ENCODE measurements around the gene SENP1. TPM values are rescaled to one million over a fixed set of nuclear protein-coding genes. Genes with fewer than 3 reads are reported as not detected.

The SENP1 gene
- total and polyA plus RNA-seq, 7 donors: 4.2 to 26.0 (median 16.9) TPM

DNA sequence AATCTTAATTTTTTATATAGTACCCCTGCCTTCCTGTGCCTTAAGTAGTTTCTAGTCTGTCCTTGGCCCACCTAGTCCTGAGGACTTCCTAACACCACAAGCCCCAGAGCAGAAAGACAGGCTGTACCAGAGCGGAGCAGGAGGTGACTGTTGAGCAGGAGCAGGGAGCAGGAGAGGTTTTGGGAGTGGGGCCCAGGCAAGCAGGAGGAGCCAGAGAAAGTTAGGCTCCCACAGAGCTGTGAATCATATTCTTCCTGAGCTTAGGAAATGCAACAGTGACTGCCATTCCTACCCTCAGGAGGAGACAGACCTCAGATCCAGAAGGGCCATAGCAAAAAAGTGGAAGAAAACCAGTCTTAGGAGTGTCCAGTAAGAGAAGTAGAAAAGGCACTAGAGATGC is 73.3 kb downstream of the SENP1 start:
- Histone ChIP-seq H3K4me1 (no peaks in the 10 kb centered on the region), H3K27me3 (peaks cover 0 to 7% (median 0%) of the 10 kb centered on the region in 3 donors), H3K27ac (no peak overlapping the region), H3K36me3 (no peaks in the 10 kb centered on the region), H3K9me3 (no peaks in the 10 kb centered on the region), H3K4me3 (no peak overlapping the region)
- intact Hi-C loops (cut with DNase I): no loop called here
- 97% methylated on average over 1 of the region's 1 CpG for WGBS, 2 donors
- no peak for DNase-seq
- no peak for TF ChIP-seq POLR2A (IDR thresholded peaks at IDR 0.05)

DNA sequence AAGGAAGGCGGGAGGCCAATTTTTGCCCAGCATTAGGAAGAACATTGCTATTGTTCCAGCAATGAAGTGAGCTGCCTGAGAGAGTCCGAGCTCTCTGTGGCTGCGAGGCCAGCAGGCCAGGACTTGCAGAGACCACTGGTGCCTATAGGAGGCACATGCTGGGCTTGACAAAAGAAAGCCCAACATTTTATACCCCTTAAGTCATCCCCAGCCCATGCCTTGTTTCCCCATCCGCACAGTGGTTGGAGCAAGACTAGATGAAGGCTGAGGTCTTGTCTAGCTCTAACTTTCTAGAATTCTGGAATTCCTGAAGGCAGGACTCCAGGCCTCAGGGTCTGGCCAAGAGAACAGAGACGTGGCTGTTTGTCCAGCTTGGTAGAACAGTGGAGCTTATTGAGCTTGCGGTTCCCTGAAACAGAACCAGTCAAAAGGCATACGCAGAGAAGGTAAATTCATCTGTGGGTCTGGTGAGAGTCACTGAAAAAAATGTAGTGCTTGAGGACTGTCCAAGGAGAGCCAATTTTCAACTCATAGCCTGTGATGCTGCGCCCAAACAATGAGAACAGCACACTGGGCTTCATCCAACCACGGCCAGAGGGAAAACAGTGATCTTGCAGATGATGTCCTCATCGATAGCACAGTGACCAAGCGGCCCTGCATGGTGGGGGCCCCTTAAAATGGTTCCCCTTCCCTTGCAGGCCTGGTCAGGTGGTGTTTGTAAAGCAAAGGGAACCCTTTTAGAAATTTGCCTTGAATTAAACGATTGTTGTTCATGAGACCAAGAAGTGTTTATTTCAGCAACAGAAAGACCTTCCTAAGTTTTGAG is 74.5 kb downstream of the SENP1 start:
- no peak overlapping the region for H3K27ac ChIP-seq
- intact Hi-C loops (cut with DNase I): no loop called here
- H3K4me3 ChIP-seq: no peak overlapping the region
- H3K9me3 ChIP-seq: no peaks in the 10 kb centered on the region
- 92 to 94% methylated on average over 12 of the region's 12 CpGs for WGBS, 2 donors
- TF ChIP-seq EP300 (IDR thresholded peaks at IDR 0.05): no peak
- TF ChIP-seq, protein P1, sequence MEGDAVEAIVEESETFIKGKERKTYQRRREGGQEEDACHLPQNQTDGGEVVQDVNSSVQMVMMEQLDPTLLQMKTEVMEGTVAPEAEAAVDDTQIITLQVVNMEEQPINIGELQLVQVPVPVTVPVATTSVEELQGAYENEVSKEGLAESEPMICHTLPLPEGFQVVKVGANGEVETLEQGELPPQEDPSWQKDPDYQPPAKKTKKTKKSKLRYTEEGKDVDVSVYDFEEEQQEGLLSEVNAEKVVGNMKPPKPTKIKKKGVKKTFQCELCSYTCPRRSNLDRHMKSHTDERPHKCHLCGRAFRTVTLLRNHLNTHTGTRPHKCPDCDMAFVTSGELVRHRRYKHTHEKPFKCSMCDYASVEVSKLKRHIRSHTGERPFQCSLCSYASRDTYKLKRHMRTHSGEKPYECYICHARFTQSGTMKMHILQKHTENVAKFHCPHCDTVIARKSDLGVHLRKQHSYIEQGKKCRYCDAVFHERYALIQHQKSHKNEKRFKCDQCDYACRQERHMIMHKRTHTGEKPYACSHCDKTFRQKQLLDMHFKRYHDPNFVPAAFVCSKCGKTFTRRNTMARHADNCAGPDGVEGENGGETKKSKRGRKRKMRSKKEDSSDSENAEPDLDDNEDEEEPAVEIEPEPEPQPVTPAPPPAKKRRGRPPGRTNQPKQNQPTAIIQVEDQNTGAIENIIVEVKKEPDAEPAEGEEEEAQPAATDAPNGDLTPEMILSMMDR (IDR thresholded peaks at IDR 0.05): no peak
- TF ChIP-seq POLR2A (IDR thresholded peaks at IDR 0.05): no peak
- TF ChIP-seq POLR2AphosphoS5 (IDR thresholded peaks at IDR 0.05): no peak
- H3K4me1 ChIP-seq: no peaks in the 10 kb centered on the region
- H3K27me3 ChIP-seq: peaks cover 0 to 2% (median 0%) of the 10 kb centered on the region in 3 donors
- no peaks in the 10 kb centered on the region for H3K36me3 ChIP-seq
- no peak for DNase-seq

DNA sequence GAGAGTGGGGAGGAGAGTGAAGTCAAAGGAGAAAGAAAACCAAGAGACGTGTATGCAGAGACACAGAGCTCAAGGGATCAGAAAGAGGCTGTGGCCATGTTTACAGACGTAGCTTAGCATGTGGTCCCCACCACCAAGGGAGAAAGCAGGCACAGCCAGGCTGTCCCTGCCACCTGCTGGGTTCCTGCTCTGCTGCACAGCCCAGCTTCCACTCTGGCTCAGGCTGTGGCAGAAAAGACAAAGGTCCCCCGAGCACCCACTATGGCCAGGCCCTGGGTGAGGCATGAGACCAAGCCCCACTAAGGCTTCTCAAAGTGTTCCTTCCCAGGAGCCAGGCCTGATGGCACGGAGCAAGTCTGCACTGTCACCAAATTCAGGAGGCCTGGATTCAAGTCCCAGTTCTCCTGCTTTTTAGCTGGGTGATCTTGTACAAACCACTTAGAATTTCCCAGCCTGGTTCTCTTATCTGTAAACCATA is 75.7 kb downstream of the SENP1 start:
- H3K27ac ChIP-seq: no peak overlapping the region
- intact Hi-C loops (cut with DNase I): no loop called here
- H3K9me3 ChIP-seq: no peaks in the 10 kb centered on the region
- no peaks in the 10 kb centered on the region for H3K27me3 ChIP-seq
- H3K4me3 ChIP-seq: no peak overlapping the region
- 61 to 68% methylated on average over 4 of the region's 4 CpGs for WGBS, 2 donors
- DNase-seq: no peak
- TF ChIP-seq EP300 (IDR thresholded peaks at IDR 0.05) (no peak), POLR2AphosphoS5 (IDR thresholded peaks at IDR 0.05) (no peak), POLR2A (IDR thresholded peaks at IDR 0.05) (no peak)
- TF ChIP-seq, protein P1 (IDR thresholded peaks at IDR 0.05): no peak
- no peaks in the 10 kb centered on the region for H3K4me1 ChIP-seq
- no peaks in the 10 kb centered on the region for H3K36me3 ChIP-seq

DNA sequence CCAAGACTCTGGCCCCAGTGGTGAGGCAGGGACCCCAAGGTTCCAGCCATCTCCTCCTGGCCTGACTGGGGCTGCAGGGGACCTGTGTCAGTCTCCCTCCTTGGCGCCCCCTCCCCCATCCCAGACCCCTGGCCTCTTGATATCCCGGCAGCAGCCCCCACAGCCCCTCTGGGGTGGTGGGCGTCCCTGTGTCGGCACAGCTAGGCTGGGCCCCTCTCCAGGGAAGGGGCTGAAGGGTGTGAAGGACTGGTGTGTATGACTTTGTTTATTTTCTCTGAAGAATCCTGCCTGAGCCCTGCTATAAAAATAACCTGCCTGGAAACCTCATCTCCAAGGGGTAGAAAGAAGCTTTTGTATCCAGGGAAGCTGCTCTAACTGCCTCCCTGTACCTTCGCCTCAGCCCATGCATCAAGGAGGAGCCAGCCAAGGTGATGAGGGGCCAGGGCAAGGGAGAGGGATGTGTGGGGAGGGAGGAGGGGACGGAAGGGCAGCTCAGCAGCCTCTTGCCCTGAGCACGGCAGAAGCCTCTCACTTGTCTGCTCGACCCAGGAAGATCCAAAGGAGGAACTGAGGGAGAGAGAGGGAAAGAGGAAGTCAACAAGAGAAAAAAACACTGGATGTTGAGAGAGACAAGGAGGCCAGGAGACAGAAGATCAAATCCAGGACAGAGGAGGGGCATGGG is 76.2 kb downstream of the SENP1 start:
- intact Hi-C loops (cut with DNase I): no loop called here
- Histone ChIP-seq H3K36me3 (no peaks in the 10 kb centered on the region), H3K4me3 (no peak overlapping the region), H3K9me3 (no peaks in the 10 kb centered on the region), H3K4me1 (no peaks in the 10 kb centered on the region), H3K27me3 (no peaks in the 10 kb centered on the region), H3K27ac (no peak overlapping the region)
- TF ChIP-seq POLR2AphosphoS5 (IDR thresholded peaks at IDR 0.05) (no peak), POLR2A (IDR thresholded peaks at IDR 0.05) (no peak), EP300 (IDR thresholded peaks at IDR 0.05) (no peak)
- TF ChIP-seq, protein P1 (IDR thresholded peaks at IDR 0.05): no peak
- 29 to 57% methylated on average over 8 of the region's 8 CpGs for whole genome bisulfite sequencing, 2 donors
- no peak for DNase-seq

Measured in sigmoid colon (tissue), 7 donors.